PC-3 (cell line): ENCODE measurements around the gene PDE3B.

Experiments
- EZH2 ChIP-seq: fragments of 300-600 bp; sonication (generic); IDR thresholded peaks from one replicate; pipeline ENCODE4 v1.6.1; 2017; ENCODE audit warnings: antibody characterized with exemption, mild to moderate bottlenecking, low read length; ENCODE audit not compliant: unreplicated experiment
- EZH2phosphoT487 ChIP-seq: fragments of 300-600 bp; sonication (generic); IDR thresholded peaks from 2 replicates; pipeline ENCODE4 v1.6.1; 2018; ENCODE audit warnings: mild to moderate bottlenecking, antibody characterized with exemption, low read length, borderline replicate concordance
- TF ChIP-seq, protein P1 (sequence below): fragments of 300-600 bp; sonication (generic); conservative IDR thresholded peaks from 2 replicates; pipeline ENCODE4 v1.5.1; 2017; ENCODE audit warnings: antibody characterized with exemption, low read depth, mild to moderate bottlenecking, low read length

DNA sequence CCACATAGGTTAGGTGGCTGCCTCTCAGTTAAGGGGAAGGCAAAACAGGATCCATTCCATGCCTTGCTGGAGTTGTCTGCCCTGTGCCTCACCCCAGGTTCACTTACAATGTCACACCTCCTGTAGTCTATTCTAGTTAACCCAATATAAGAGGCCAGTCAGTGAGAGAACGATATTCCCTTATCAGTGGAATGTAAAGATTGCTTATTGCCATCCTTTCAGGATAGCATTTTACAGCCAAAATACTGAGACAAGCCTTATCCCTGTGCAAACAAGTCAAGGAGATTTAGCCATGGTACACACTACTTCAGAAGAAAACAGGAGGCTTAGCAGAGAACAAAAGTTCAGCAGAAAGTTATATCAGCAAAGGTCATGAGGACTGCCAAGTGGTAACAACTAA, 242.9 kb downstream of the PDE3B start:
- TF ChIP-seq, protein P1, sequence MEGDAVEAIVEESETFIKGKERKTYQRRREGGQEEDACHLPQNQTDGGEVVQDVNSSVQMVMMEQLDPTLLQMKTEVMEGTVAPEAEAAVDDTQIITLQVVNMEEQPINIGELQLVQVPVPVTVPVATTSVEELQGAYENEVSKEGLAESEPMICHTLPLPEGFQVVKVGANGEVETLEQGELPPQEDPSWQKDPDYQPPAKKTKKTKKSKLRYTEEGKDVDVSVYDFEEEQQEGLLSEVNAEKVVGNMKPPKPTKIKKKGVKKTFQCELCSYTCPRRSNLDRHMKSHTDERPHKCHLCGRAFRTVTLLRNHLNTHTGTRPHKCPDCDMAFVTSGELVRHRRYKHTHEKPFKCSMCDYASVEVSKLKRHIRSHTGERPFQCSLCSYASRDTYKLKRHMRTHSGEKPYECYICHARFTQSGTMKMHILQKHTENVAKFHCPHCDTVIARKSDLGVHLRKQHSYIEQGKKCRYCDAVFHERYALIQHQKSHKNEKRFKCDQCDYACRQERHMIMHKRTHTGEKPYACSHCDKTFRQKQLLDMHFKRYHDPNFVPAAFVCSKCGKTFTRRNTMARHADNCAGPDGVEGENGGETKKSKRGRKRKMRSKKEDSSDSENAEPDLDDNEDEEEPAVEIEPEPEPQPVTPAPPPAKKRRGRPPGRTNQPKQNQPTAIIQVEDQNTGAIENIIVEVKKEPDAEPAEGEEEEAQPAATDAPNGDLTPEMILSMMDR: no peak
- TF ChIP-seq EZH2 (no peak), EZH2phosphoT487 (no peak)
